ENCODE data around the gene ARID5B.

ARID5B gene

GRCh38 chr10:61962971-61963370, 61.5 kb downstream of the ARID5B start:
- no peak for TF ChIP-seq CTCF (IDR thresholded peaks at IDR 0.05; ENCODE audit: extremely low read depth, missing control alignments)
- no peak for DNase-seq (ENCODE audit: low spot score)

- DNase-seq (ENCODE audit: low spot score): no peak
- TF ChIP-seq CTCF (IDR thresholded peaks at IDR 0.05; ENCODE audit: extremely low read depth, missing control alignments): no peak
Measured at GRCh38 chr10:61963669-61964058, 62.2 kb downstream of the ARID5B start.

GRCh38 chr10:61964059-61964709, 62.7 kb downstream of the ARID5B start:
- DNase-seq (ENCODE audit: low spot score): no peak
- TF ChIP-seq CTCF (IDR thresholded peaks at IDR 0.05; ENCODE audit: extremely low read depth, missing control alignments): no peak

- no peak for TF ChIP-seq CTCF (IDR thresholded peaks at IDR 0.05; ENCODE audit: extremely low read depth, missing control alignments)
- no peak for DNase-seq (ENCODE audit: low spot score)
Measured at GRCh38 chr10:61964949-61965702, 63.6 kb downstream of the ARID5B start.

- DNase-seq (ENCODE audit: low spot score): no peak
- no peak for TF ChIP-seq CTCF (IDR thresholded peaks at IDR 0.05; ENCODE audit: extremely low read depth, missing control alignments)
Measured at GRCh38 chr10:61965703-61966395, 64.3 kb downstream of the ARID5B start.

GRCh38 chr10:61967298-61967697, 65.8 kb downstream of the ARID5B start:
- no peak for TF ChIP-seq CTCF (IDR thresholded peaks at IDR 0.05; ENCODE audit: extremely low read depth, missing control alignments)
- DNase-seq (ENCODE audit: low spot score): no peak
